ENCODE data around the gene TMPRSS2. TPM values are rescaled to one million over a fixed set of nuclear protein-coding genes. Genes with fewer than 3 reads are reported as not detected.

Gene TMPRSS2
- total and polyA plus RNA-seq, 3 donors from 2014 or later, result 2.3 to 5.6 (median 3.9) TPM

- H3K9me3 ChIP-seq, result no peaks in the 10 kb centered on the region
- H3K4me3 ChIP-seq, result no peak overlapping the region
- H3K36me3 ChIP-seq (ENCODE audit: low read depth, missing control alignments), result no peaks in the 10 kb centered on the region
- WGBS, 2 donors, result 54 to 61% methylated on average over 7 of the region's 7 CpGs
- TF ChIP-seq, protein P1, sequence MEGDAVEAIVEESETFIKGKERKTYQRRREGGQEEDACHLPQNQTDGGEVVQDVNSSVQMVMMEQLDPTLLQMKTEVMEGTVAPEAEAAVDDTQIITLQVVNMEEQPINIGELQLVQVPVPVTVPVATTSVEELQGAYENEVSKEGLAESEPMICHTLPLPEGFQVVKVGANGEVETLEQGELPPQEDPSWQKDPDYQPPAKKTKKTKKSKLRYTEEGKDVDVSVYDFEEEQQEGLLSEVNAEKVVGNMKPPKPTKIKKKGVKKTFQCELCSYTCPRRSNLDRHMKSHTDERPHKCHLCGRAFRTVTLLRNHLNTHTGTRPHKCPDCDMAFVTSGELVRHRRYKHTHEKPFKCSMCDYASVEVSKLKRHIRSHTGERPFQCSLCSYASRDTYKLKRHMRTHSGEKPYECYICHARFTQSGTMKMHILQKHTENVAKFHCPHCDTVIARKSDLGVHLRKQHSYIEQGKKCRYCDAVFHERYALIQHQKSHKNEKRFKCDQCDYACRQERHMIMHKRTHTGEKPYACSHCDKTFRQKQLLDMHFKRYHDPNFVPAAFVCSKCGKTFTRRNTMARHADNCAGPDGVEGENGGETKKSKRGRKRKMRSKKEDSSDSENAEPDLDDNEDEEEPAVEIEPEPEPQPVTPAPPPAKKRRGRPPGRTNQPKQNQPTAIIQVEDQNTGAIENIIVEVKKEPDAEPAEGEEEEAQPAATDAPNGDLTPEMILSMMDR (IDR thresholded peaks at IDR 0.05), result no peak
- no peak for TF ChIP-seq POLR2A (IDR thresholded peaks at IDR 0.05)
- no peak for DNase-seq
- intact Hi-C loops (cut with DNase I; ENCODE audit: low total_unique reads), result no loop called here
- no peaks in the 10 kb centered on the region for H3K27me3 ChIP-seq
- H3K27ac ChIP-seq, result no peak overlapping the region
- H3K4me1 ChIP-seq, result no peaks in the 10 kb centered on the region
These were observed 3.9 kb upstream of the TMPRSS2 start for GRCh38 chr21:41511858-41512257.

DNA sequence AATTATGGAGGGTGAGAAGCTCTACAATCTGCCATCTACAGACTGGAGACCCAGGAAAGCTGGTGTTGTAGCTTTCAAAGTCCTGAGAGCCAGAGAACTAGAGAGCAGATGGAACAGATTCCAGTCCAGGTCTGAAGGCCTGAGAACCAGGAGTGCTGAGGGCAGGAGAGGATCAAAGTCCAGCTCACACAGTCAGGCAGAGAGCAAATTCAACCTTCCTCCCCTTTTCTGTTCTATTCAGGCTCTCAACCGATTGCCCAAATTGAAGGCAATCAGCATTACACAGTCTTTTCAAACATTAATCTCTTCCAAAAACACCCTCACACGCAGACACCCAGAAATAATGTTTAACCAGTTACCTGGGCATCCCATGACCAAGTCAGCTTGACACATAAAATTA lies 2.5 kb upstream of the TMPRSS2 start:
- Histone ChIP-seq H3K36me3 (ENCODE audit: low read depth, missing control alignments) (no peaks in the 10 kb centered on the region), H3K27me3 (no peaks in the 10 kb centered on the region), H3K27ac (no peak overlapping the region), H3K4me3 (no peak overlapping the region), H3K9me3 (no peaks in the 10 kb centered on the region), H3K4me1 (no peaks in the 10 kb centered on the region)
- WGBS, 2 donors, result 0 to 87% methylated on average over 2 of the region's 2 CpGs
- TF ChIP-seq, protein P1 (IDR thresholded peaks at IDR 0.05), result no peak
- no peak for TF ChIP-seq POLR2A (IDR thresholded peaks at IDR 0.05)
- intact Hi-C loops (cut with DNase I; ENCODE audit: low total_unique reads), result no loop called here
- DNase-seq, result no peak

DNA sequence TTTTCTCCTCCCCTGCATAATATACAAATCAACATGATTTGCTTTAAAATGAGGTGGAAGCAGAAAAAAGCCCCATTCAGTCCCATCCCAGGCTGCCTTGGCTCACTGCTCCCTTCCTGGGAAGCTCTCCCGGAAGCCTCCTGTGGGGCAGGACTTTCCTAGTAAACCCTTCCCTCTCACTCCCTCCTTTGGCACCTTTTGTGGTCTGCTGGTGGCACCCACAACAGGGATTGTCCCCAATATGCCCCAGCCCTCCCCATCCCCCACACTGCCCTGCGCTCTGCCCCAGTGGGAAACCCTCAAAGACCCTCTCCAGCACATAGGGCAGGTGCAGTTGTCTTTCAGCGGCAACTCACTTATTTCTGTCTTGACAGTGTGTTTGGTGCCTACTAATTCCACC lies 1.8 kb upstream of the TMPRSS2 start:
- WGBS, 2 donors, result 49 to 69% methylated on average over 3 of the region's 3 CpGs
- H3K4me3 ChIP-seq, result no peak overlapping the region
- no peak overlapping the region for H3K27ac ChIP-seq
- intact Hi-C loops (cut with DNase I; ENCODE audit: low total_unique reads), result no loop called here
- H3K9me3 ChIP-seq, result no peaks in the 10 kb centered on the region
- H3K36me3 ChIP-seq (ENCODE audit: low read depth, missing control alignments), result no peaks in the 10 kb centered on the region
- no peak for DNase-seq
- TF ChIP-seq POLR2A (IDR thresholded peaks at IDR 0.05), result no peak
- TF ChIP-seq, protein P1 (IDR thresholded peaks at IDR 0.05), result no peak
- no peaks in the 10 kb centered on the region for H3K4me1 ChIP-seq
- H3K27me3 ChIP-seq, result no peaks in the 10 kb centered on the region

DNA sequence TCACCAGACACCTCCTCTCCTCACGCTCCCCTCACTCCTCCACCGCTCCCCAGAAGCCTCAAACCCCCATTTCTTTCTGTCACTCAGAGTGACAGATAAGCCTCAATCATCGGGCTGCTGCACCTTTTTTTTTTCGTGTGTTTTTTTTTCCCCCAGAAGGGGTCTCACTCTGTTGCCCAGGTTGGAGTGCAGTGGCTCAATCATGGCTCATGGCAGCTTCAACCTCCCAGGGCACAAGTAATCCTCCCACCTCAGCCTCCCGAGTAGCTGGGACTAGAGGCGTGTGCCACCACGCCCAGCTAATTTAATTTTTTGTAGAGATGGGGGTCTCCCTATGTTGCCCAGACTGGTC lies 1.2 kb upstream of the TMPRSS2 start:
- Histone ChIP-seq H3K27ac (no peak overlapping the region), H3K36me3 (ENCODE audit: low read depth, missing control alignments) (no peaks in the 10 kb centered on the region), H3K4me1 (no peaks in the 10 kb centered on the region), H3K4me3 (peak overlapping the region in 1 of 2 donors; percentile 58), H3K9me3 (no peaks in the 10 kb centered on the region), H3K27me3 (no peaks in the 10 kb centered on the region)
- 37 to 40% methylated on average over 7 of the region's 7 CpGs for WGBS, 2 donors
- DNase-seq, result no peak
- no peak for TF ChIP-seq POLR2A (IDR thresholded peaks at IDR 0.05)
- TF ChIP-seq, protein P1 (IDR thresholded peaks at IDR 0.05), result no peak
- intact Hi-C loops (cut with DNase I; ENCODE audit: low total_unique reads), result no loop called here

DNA sequence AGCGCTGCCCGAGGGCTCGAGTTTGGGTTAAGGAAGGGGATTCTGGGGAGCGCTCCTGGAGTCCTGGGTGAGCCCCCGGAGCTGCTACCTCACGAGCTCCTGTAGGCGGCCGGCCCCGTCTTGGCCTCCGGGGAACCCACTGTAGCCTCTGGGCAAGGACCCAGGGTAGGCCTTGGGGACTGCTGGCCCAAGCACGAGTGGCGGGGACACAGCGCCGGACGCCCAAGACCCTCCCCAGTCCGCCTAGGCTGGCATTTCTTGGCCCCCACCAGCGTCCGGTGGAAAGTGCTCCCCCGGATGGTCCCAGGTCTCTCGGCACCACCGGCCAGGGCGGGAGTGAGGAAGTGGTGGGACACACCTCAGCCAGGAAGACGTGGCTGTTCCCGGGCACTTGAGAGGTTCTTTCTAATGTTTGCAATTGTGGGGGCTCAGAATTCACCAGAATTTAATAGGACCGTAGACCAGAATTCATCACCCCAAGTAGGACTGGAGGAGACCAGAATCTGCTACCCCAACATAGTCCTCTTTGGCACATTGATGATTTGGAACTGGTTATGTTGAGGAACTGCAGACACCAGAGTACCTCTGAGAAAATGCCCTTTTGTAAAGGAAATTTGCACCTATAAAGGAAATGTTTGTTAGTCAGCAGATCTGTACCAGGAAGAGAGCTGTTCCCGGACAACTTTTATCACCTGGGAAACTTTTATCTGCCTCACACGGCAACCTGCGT lies 622 bp upstream of the TMPRSS2 start:
- Histone ChIP-seq H3K4me3 (peak overlapping the region in 1 of 2 donors; percentile 58), H3K27ac (no peak overlapping the region), H3K27me3 (no peaks in the 10 kb centered on the region), H3K4me1 (no peaks in the 10 kb centered on the region), H3K9me3 (no peaks in the 10 kb centered on the region), H3K36me3 (ENCODE audit: low read depth, missing control alignments) (no peaks in the 10 kb centered on the region)
- WGBS, 2 donors, result 3 to 13% methylated on average over 4 to 19 of the region's 28 CpGs
- DNase-seq, result no peak
- intact Hi-C loops (cut with DNase I; ENCODE audit: low total_unique reads), result no loop called here
- TF ChIP-seq, protein P1 (IDR thresholded peaks at IDR 0.05), result no peak
- no peak for TF ChIP-seq POLR2A (IDR thresholded peaks at IDR 0.05)
